ENCODE results near the gene DBNL. TPM values are rescaled to one million over a fixed set of nuclear protein-coding genes. Genes with fewer than 3 reads are reported as not detected.

Gene DBNL
- total RNA-seq, 1 donor from 2014 or later, result 85.0 TPM

DNA sequence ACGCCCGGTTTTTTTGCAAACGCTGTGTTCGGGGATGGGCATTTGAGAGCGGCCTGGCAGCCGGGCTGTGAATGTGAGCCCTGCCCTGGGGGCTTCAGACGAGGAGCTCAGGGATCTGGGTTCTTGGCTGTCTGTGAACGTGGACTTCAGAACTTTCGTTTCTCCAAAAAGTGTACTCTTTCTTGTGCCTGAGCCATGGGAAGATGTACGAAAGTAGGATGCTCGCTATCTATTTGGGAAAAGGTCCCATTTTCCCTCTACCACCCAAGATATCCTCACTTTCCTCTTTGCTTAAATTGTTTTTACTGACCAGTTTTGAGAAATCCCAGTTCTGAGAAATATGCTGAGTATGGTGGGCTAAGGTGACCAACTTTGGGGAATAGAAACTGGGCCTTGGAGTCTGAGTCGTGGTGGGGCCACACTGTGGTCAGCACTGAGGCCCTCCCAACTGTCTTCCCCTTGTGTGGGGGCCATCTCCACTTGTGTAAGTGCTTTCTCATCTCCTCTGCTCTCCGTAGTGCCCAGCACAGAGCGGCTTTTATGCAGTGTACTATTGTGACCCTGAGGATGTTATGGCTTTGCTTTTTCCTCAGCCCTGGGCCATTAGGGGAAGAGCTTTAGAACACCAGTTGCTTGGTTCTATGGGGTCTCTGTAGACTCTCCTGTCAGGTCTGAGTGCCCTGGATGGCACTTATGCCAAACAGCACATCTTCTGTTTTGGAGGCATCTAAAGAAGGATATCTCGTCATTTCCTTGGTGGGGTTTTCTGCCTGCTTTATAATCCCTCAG is 918 bp downstream of the DBNL start:
- peak overlapping the region; percentile 64 for H3K27ac ChIP-seq (ENCODE audit: low read depth, low read length)
- H3K4me1 Mint-ChIP-seq (ENCODE audit: low read depth, unreplicated experiment), result peaks cover 23% of the 10 kb centered on the region
- peak overlapping the region; percentile 95 for H3K4me3 Mint-ChIP-seq (ENCODE audit: unreplicated experiment)
- H3K4me2 ChIP-seq (ENCODE audit: low read length), result peak overlapping the region; percentile 91
- TF ChIP-seq, protein P1, sequence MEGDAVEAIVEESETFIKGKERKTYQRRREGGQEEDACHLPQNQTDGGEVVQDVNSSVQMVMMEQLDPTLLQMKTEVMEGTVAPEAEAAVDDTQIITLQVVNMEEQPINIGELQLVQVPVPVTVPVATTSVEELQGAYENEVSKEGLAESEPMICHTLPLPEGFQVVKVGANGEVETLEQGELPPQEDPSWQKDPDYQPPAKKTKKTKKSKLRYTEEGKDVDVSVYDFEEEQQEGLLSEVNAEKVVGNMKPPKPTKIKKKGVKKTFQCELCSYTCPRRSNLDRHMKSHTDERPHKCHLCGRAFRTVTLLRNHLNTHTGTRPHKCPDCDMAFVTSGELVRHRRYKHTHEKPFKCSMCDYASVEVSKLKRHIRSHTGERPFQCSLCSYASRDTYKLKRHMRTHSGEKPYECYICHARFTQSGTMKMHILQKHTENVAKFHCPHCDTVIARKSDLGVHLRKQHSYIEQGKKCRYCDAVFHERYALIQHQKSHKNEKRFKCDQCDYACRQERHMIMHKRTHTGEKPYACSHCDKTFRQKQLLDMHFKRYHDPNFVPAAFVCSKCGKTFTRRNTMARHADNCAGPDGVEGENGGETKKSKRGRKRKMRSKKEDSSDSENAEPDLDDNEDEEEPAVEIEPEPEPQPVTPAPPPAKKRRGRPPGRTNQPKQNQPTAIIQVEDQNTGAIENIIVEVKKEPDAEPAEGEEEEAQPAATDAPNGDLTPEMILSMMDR (IDR thresholded peaks at IDR 0.05; ENCODE audit: insufficient read depth, low read depth, low read length), result no peak
- no peak for TF ChIP-seq EZH2 (IDR thresholded peaks at IDR 0.05; ENCODE audit: insufficient read depth, low read length)
- H2AFZ ChIP-seq (ENCODE audit: low read depth, low read length), result peak overlapping the region; percentile 99
- H3K36me3 Mint-ChIP-seq (ENCODE audit: low read depth, unreplicated experiment), result peaks cover 6% of the 10 kb centered on the region
- DNase-seq (ENCODE audit: low read depth) (no peak), FAIRE-seq (no peak)
- peaks cover 60% of the 10 kb centered on the region for H3K79me2 ChIP-seq (ENCODE audit: insufficient read depth, low read length)
- H3K9me3 ChIP-seq (ENCODE audit: insufficient read depth, low read depth, low read length), result no peaks in the 10 kb centered on the region
- H3K36me3 ChIP-seq (ENCODE audit: insufficient read depth, low read length), result peaks cover 14% of the 10 kb centered on the region
- no peaks in the 10 kb centered on the region for H3K27me3 Mint-ChIP-seq (ENCODE audit: low read depth, unreplicated experiment)
- no peaks in the 10 kb centered on the region for H3K27me3 ChIP-seq (ENCODE audit: insufficient read depth, low read length)
- peak overlapping the region; percentile 89 for H3K9ac ChIP-seq (ENCODE audit: low read length)
- peaks cover 43% of the 10 kb centered on the region for H4K20me1 ChIP-seq (ENCODE audit: insufficient read depth, low read length)
- peaks cover 15% of the 10 kb centered on the region for H3K4me1 ChIP-seq (ENCODE audit: insufficient read depth, low read length)
- H3K27ac Mint-ChIP-seq (ENCODE audit: unreplicated experiment), result peak overlapping the region; percentile 67
- H3K9me3 Mint-ChIP-seq (ENCODE audit: unreplicated experiment), result no peaks in the 10 kb centered on the region
- peak overlapping the region; percentile 75 for H3K4me3 ChIP-seq (ENCODE audit: insufficient read depth, low read depth, low read length)

GRCh38 chr7:44046321-44047061 is 2.0 kb downstream of the DBNL start:
- Mint-ChIP-seq H3K4me1 (ENCODE audit: low read depth, unreplicated experiment) (peaks cover 23% of the 10 kb centered on the region), H3K9me3 (ENCODE audit: unreplicated experiment) (no peaks in the 10 kb centered on the region), H3K36me3 (ENCODE audit: low read depth, unreplicated experiment) (peaks cover 12% of the 10 kb centered on the region), H3K4me3 (ENCODE audit: unreplicated experiment) (peak overlapping the region; percentile 95), H3K27me3 (ENCODE audit: low read depth, unreplicated experiment) (no peaks in the 10 kb centered on the region), H3K27ac (ENCODE audit: unreplicated experiment) (peak overlapping the region; percentile 64)
- TF ChIP-seq, protein P1 (IDR thresholded peaks at IDR 0.05; ENCODE audit: insufficient read depth, low read depth, low read length), result no peak
- no peak for TF ChIP-seq EZH2 (IDR thresholded peaks at IDR 0.05; ENCODE audit: insufficient read depth, low read length)
- no peak overlapping the region for H3K27ac ChIP-seq (ENCODE audit: low read depth, low read length)
- no peak overlapping the region for H3K4me3 ChIP-seq (ENCODE audit: insufficient read depth, low read depth, low read length)
- FAIRE-seq (no peak), DNase-seq (ENCODE audit: low read depth) (no peak)
- H3K36me3 ChIP-seq (ENCODE audit: insufficient read depth, low read length), result peaks cover 18% of the 10 kb centered on the region
- peak overlapping the region; percentile 91 for H3K4me2 ChIP-seq (ENCODE audit: low read length)
- peaks cover 54% of the 10 kb centered on the region for H4K20me1 ChIP-seq (ENCODE audit: insufficient read depth, low read length)
- no peaks in the 10 kb centered on the region for H3K9me3 ChIP-seq (ENCODE audit: insufficient read depth, low read depth, low read length)
- no peak overlapping the region for H3K9ac ChIP-seq (ENCODE audit: low read length)
- H3K27me3 ChIP-seq (ENCODE audit: insufficient read depth, low read length), result no peaks in the 10 kb centered on the region
- peaks cover 15% of the 10 kb centered on the region for H3K4me1 ChIP-seq (ENCODE audit: insufficient read depth, low read length)
- H3K79me2 ChIP-seq (ENCODE audit: insufficient read depth, low read length), result peaks cover 69% of the 10 kb centered on the region
- H2AFZ ChIP-seq (ENCODE audit: low read depth, low read length), result no peak overlapping the region

Data from astrocyte (in vitro differentiated cells and primary cell).